CD4-positive, alpha-beta T cell treated with Interleukin-4 for 1 hour (primary cell): ENCODE measurements around the gene ACSS1.

ENCODE experiments used
- DNase-seq, 2 donors: peaks; one replicate each; pipeline ENCODE4 v3.0.0-alpha.2; 2020 to 2022

ACSS1 gene

GRCh38 chr20:25057234-25058050, 497 bp downstream of the ACSS1 start:
- peak; percentile 84 to 87 for DNase-seq

- no peak for DNase-seq
These were observed 1.2 kb downstream of the ACSS1 start for GRCh38 chr20:25056690-25057233.

GRCh38 chr20:25055711-25056495, 2.0 kb downstream of the ACSS1 start:
- no peak for DNase-seq

GRCh38 chr20:25054995-25055629, 2.8 kb downstream of the ACSS1 start:
- no peak for DNase-seq

GRCh38 chr20:25054096-25054820, 3.7 kb downstream of the ACSS1 start:
- DNase-seq, result no peak

- DNase-seq, result no peak
These were observed 4.5 kb downstream of the ACSS1 start for GRCh38 chr20:25053255-25054031.

GRCh38 chr20:25052255-25053194, 5.4 kb downstream of the ACSS1 start:
- peak in 1 of 2 donors; percentile 7 for DNase-seq

- DNase-seq, result peak in 1 of 2 donors; percentile 3
These were observed 6.4 kb downstream of the ACSS1 start for GRCh38 chr20:25051386-25052155.

- peak in 1 of 2 donors; percentile 7 for DNase-seq
These were observed 7.2 kb downstream of the ACSS1 start for GRCh38 chr20:25050501-25051350.

GRCh38 chr20:25050082-25050481, 7.9 kb downstream of the ACSS1 start:
- no peak for DNase-seq

- DNase-seq, result no peak
These were observed 8.5 kb downstream of the ACSS1 start for GRCh38 chr20:25049261-25050060.

GRCh38 chr20:25048519-25048952, 9.4 kb downstream of the ACSS1 start:
- no peak for DNase-seq

- DNase-seq, result peak in 1 of 2 donors; percentile 22
These were observed 10.2 kb downstream of the ACSS1 start for GRCh38 chr20:25047766-25048165.

- no peak for DNase-seq
These were observed 10.9 kb downstream of the ACSS1 start for GRCh38 chr20:25046736-25047666.

GRCh38 chr20:25046181-25046641, 11.7 kb downstream of the ACSS1 start:
- no peak for DNase-seq

- DNase-seq, result no peak
These were observed 12.6 kb downstream of the ACSS1 start for GRCh38 chr20:25045343-25045712.
